ENCODE results near the gene HAGHL. TPM values are rescaled to one million over a fixed set of nuclear protein-coding genes. Genes with fewer than 3 reads are reported as not detected.

HAGHL gene
- total RNA-seq, 4 donors from 2014 or later, result 1.0 to 3.4 TPM; not detected in 2

- H3K36me3 ChIP-seq, result no peaks in the 10 kb centered on the region
- H3K4me3 ChIP-seq, result no peak overlapping the region
- TF ChIP-seq POLR2A (IDR thresholded peaks at IDR 0.05) (no peak), CTCF (IDR thresholded peaks at IDR 0.05) (no peak)
- H3K9me3 ChIP-seq, result no peaks in the 10 kb centered on the region
- H3K4me1 ChIP-seq, result peaks cover 0 to 12% of the 10 kb centered on the region in 2 donors
- DNase-seq, result no peak
- no peak overlapping the region for H3K27ac ChIP-seq
- intact Hi-C loops (cut with DNase I; ENCODE audit: low total_unique reads), result no loop called here
- no peaks in the 10 kb centered on the region for H3K27me3 ChIP-seq
Observed at GRCh38 chr16:743794-744500, 17.0 kb downstream of the HAGHL start.

- Histone ChIP-seq H3K4me3 (no peak overlapping the region), H3K27ac (no peak overlapping the region), H3K4me1 (peaks cover 0 to 3% of the 10 kb centered on the region in 2 donors), H3K9me3 (no peaks in the 10 kb centered on the region), H3K27me3 (no peaks in the 10 kb centered on the region), H3K36me3 (no peaks in the 10 kb centered on the region)
- TF ChIP-seq POLR2A (IDR thresholded peaks at IDR 0.05), result no peak
- TF ChIP-seq CTCF (IDR thresholded peaks at IDR 0.05), result no peak
- intact Hi-C loops (cut with DNase I; ENCODE audit: low total_unique reads), result no loop called here
- no peak for DNase-seq
Observed at GRCh38 chr16:745739-746138, 18.8 kb downstream of the HAGHL start.

GRCh38 chr16:746637-747036, 19.7 kb downstream of the HAGHL start:
- H3K36me3 ChIP-seq, result no peaks in the 10 kb centered on the region
- H3K27me3 ChIP-seq, result no peaks in the 10 kb centered on the region
- H3K9me3 ChIP-seq, result no peaks in the 10 kb centered on the region
- DNase-seq, result no peak
- no peaks in the 10 kb centered on the region for H3K4me1 ChIP-seq
- no peak overlapping the region for H3K4me3 ChIP-seq
- intact Hi-C loops (cut with DNase I; ENCODE audit: low total_unique reads), result no loop called here
- H3K27ac ChIP-seq, result no peak overlapping the region
- TF ChIP-seq POLR2A (IDR thresholded peaks at IDR 0.05), result no peak
- TF ChIP-seq CTCF (IDR thresholded peaks at IDR 0.05), result no peak

- no peak for TF ChIP-seq POLR2A (IDR thresholded peaks at IDR 0.05)
- TF ChIP-seq CTCF (IDR thresholded peaks at IDR 0.05), result no peak
- intact Hi-C loops (cut with DNase I; ENCODE audit: low total_unique reads), result no loop called here
- Histone ChIP-seq H3K9me3 (no peaks in the 10 kb centered on the region), H3K4me3 (no peak overlapping the region), H3K36me3 (no peaks in the 10 kb centered on the region), H3K4me1 (no peaks in the 10 kb centered on the region), H3K27ac (no peak overlapping the region), H3K27me3 (no peaks in the 10 kb centered on the region)
- DNase-seq, result no peak
Observed at GRCh38 chr16:747978-748746, 21.3 kb downstream of the HAGHL start.

GRCh38 chr16:749010-749409, 22.1 kb downstream of the HAGHL start:
- H3K27me3 ChIP-seq, result no peaks in the 10 kb centered on the region
- no peak overlapping the region for H3K27ac ChIP-seq

More at GRCh38 chr16:749010-749409, 22.1 kb downstream of the HAGHL start:
- DNase-seq, result no peak
- Histone ChIP-seq H3K9me3 (no peaks in the 10 kb centered on the region), H3K4me3 (no peak overlapping the region), H3K4me1 (no peaks in the 10 kb centered on the region), H3K36me3 (no peaks in the 10 kb centered on the region)
- intact Hi-C loops (cut with DNase I; ENCODE audit: low total_unique reads), result no loop called here
- TF ChIP-seq POLR2A (IDR thresholded peaks at IDR 0.05) (no peak), CTCF (IDR thresholded peaks at IDR 0.05) (no peak)

Measured in uterus (tissue), 4 donors.